ENCODE results near the gene KNDC1.

DNA sequence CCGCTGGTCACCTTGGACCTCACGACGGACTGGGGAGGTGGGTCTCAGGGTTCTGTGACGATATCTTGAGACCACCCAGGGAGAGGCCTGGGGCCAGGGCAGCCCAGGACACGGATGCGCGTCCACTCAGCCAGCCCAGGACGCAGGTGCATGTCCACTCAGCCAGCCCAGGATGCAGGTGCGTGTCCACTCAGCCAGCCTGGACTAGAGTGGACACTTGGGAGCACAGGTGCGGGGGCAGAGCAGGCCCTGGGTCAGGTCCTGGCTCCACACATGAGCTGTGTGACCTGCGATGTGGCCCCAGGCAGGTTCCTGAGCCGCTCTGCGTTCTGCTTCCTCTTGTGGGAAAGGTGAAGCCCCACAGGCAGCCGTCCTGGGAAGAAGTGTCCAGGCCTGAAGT, 22.2 kb downstream of the KNDC1 start:
- TF ChIP-seq, protein P1, sequence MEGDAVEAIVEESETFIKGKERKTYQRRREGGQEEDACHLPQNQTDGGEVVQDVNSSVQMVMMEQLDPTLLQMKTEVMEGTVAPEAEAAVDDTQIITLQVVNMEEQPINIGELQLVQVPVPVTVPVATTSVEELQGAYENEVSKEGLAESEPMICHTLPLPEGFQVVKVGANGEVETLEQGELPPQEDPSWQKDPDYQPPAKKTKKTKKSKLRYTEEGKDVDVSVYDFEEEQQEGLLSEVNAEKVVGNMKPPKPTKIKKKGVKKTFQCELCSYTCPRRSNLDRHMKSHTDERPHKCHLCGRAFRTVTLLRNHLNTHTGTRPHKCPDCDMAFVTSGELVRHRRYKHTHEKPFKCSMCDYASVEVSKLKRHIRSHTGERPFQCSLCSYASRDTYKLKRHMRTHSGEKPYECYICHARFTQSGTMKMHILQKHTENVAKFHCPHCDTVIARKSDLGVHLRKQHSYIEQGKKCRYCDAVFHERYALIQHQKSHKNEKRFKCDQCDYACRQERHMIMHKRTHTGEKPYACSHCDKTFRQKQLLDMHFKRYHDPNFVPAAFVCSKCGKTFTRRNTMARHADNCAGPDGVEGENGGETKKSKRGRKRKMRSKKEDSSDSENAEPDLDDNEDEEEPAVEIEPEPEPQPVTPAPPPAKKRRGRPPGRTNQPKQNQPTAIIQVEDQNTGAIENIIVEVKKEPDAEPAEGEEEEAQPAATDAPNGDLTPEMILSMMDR (IDR thresholded peaks at IDR 0.05), result no peak
- TF ChIP-seq POLR2AphosphoS5 (IDR thresholded peaks at IDR 0.05), result no peak
